SW 1271 (cell line): ENCODE data around the gene BLOC1S1.
"Not testable (repeated sequence)": the region's sequence is repeated elsewhere in the genome, so short reads cannot be mapped to it uniquely, and the experiment has no call there.

Source experiments
- DNase-seq, 2 experiments: peaks; one replicate each; lab custom pipeline; 2025; lab: John Stamatoyannopoulos, UW

BLOC1S1 gene

GRCh38 chr12:55745361-55746173, 29.7 kb downstream of the BLOC1S1 start:
- DNase-seq: no peak

- DNase-seq: no peak
Measured at GRCh38 chr12:55746174-55746912, 30.5 kb downstream of the BLOC1S1 start.

GRCh38 chr12:55746913-55747231, 31.0 kb downstream of the BLOC1S1 start:
- DNase-seq: no peak

- DNase-seq: no peak
Measured at GRCh38 chr12:55748230-55748993, 32.6 kb downstream of the BLOC1S1 start.

- no peak for DNase-seq
Measured at GRCh38 chr12:55755246-55755645, 39.4 kb downstream of the BLOC1S1 start.

GRCh38 chr12:55757701-55758100, 41.9 kb downstream of the BLOC1S1 start:
- DNase-seq: no peak

GRCh38 chr12:55758575-55758974, 42.7 kb downstream of the BLOC1S1 start:
- not testable (repeated sequence) for DNase-seq

- no peak for DNase-seq
Measured at GRCh38 chr12:55760663-55761062, 44.8 kb downstream of the BLOC1S1 start.

- DNase-seq: no peak
Measured at GRCh38 chr12:55762646-55763045, 46.8 kb downstream of the BLOC1S1 start.

GRCh38 chr12:55765736-55766290, 50.0 kb downstream of the BLOC1S1 start:
- DNase-seq: no peak

GRCh38 chr12:55767156-55767555, 51.3 kb downstream of the BLOC1S1 start:
- DNase-seq: no peak
